KOPT-K1 (cell line): Measurements from ENCODE around the gene CLNK.

ENCODE experiments used
- H3K27ac ChIP-seq: fragments of 200-600 bp; sonication (generic); 2 replicates; pipeline ENCODE4 v1.5.1; 2016; ENCODE audit warnings: antibody characterized with exemption, mild to moderate bottlenecking, low read depth, low read length; ENCODE audit not compliant: poor library complexity, severe bottlenecking
- H3K36me3 ChIP-seq: fragments of 200-600 bp; sonication (generic); 2 replicates; pipeline ENCODE4 v1.5.1; 2017; ENCODE audit warnings: antibody characterized with exemption, mild to moderate bottlenecking, low read length, moderate library complexity; ENCODE audit not compliant: insufficient read depth
- H3K9me3 ChIP-seq: fragments of 200-600 bp; sonication (generic); 2 replicates; pipeline ENCODE4 v1.5.1; 2017; ENCODE audit warnings: antibody characterized with exemption, low read length, mild to moderate bottlenecking; ENCODE audit not compliant: insufficient read depth, poor library complexity, severe bottlenecking

CLNK gene

GRCh38 chr4:10684631-10685030 is at the start of gene CLNK:
Gene CLNK, minus strand, starts transcription at chr4:10684768. Its CDS starts 16,899 bp downstream, at chr4:10667869.
- H3K9me3 ChIP-seq: no peaks in the 10 kb centered on the region
- H3K36me3 ChIP-seq: no peaks in the 10 kb centered on the region
- H3K27ac ChIP-seq: no peak within 1 kb of the TSS

- Histone ChIP-seq H3K27ac (no peak overlapping the region), H3K36me3 (no peaks in the 10 kb centered on the region), H3K9me3 (no peaks in the 10 kb centered on the region)
These were observed 49.0 kb upstream of the CLNK start for GRCh38 chr4:10733481-10734062.

GRCh38 chr4:10732914-10733415 is 48.4 kb upstream of the CLNK start:
- Histone ChIP-seq H3K36me3 (no peaks in the 10 kb centered on the region), H3K9me3 (no peaks in the 10 kb centered on the region), H3K27ac (no peak overlapping the region)

GRCh38 chr4:10732235-10732913 is 47.8 kb upstream of the CLNK start:
- Histone ChIP-seq H3K9me3 (no peaks in the 10 kb centered on the region), H3K27ac (no peak overlapping the region), H3K36me3 (no peaks in the 10 kb centered on the region)

- H3K9me3 ChIP-seq: no peaks in the 10 kb centered on the region
- no peak overlapping the region for H3K27ac ChIP-seq
- no peaks in the 10 kb centered on the region for H3K36me3 ChIP-seq
These were observed 47.1 kb upstream of the CLNK start for GRCh38 chr4:10731690-10732089.

GRCh38 chr4:10731162-10731561 is 46.6 kb upstream of the CLNK start:
- Histone ChIP-seq H3K36me3 (no peaks in the 10 kb centered on the region), H3K27ac (no peak overlapping the region), H3K9me3 (no peaks in the 10 kb centered on the region)

- H3K27ac ChIP-seq: no peak overlapping the region
- no peaks in the 10 kb centered on the region for H3K36me3 ChIP-seq
- H3K9me3 ChIP-seq: no peaks in the 10 kb centered on the region
These were observed 46.0 kb upstream of the CLNK start for GRCh38 chr4:10730590-10730989.

GRCh38 chr4:10730019-10730418 is 45.5 kb upstream of the CLNK start:
- H3K9me3 ChIP-seq: no peaks in the 10 kb centered on the region
- H3K36me3 ChIP-seq: no peaks in the 10 kb centered on the region
- no peak overlapping the region for H3K27ac ChIP-seq

- H3K9me3 ChIP-seq: no peaks in the 10 kb centered on the region
- H3K36me3 ChIP-seq: no peaks in the 10 kb centered on the region
- no peak overlapping the region for H3K27ac ChIP-seq
These were observed 44.8 kb upstream of the CLNK start for GRCh38 chr4:10729366-10729765.

GRCh38 chr4:10728016-10728415 is 43.4 kb upstream of the CLNK start:
- Histone ChIP-seq H3K9me3 (no peaks in the 10 kb centered on the region), H3K27ac (no peak overlapping the region), H3K36me3 (no peaks in the 10 kb centered on the region)

GRCh38 chr4:10727140-10727880 is 42.7 kb upstream of the CLNK start:
- Histone ChIP-seq H3K9me3 (no peaks in the 10 kb centered on the region), H3K27ac (no peak overlapping the region), H3K36me3 (no peaks in the 10 kb centered on the region)

GRCh38 chr4:10722957-10723356 is 38.4 kb upstream of the CLNK start:
- H3K27ac ChIP-seq: no peak overlapping the region
- H3K36me3 ChIP-seq: no peaks in the 10 kb centered on the region
- no peaks in the 10 kb centered on the region for H3K9me3 ChIP-seq

- no peaks in the 10 kb centered on the region for H3K9me3 ChIP-seq
- no peaks in the 10 kb centered on the region for H3K36me3 ChIP-seq
- H3K27ac ChIP-seq: no peak overlapping the region
These were observed 37.0 kb upstream of the CLNK start for GRCh38 chr4:10721616-10722015.

- H3K27ac ChIP-seq: no peak overlapping the region
- no peaks in the 10 kb centered on the region for H3K36me3 ChIP-seq
- peaks cover 10% of the 10 kb centered on the region for H3K9me3 ChIP-seq
These were observed 31.6 kb upstream of the CLNK start for GRCh38 chr4:10716163-10716562.

GRCh38 chr4:10715696-10716095 is 31.1 kb upstream of the CLNK start:
- no peak overlapping the region for H3K27ac ChIP-seq
- H3K9me3 ChIP-seq: peaks cover 10% of the 10 kb centered on the region
- no peaks in the 10 kb centered on the region for H3K36me3 ChIP-seq
